Vagina (tissue), 2 donors: Measurements from ENCODE around the gene CD79A.

ENCODE experiments used
- CTCF ChIP-seq, 3 experiments: fragments of 450-650 bp in 2 of 3; fragments of 200-600 bp in 1 of 3; sonication (generic) in 1 of 3; IDR thresholded peaks; one replicate each; pipeline ENCODE4 v1.5.1; 2017 to 2019; ENCODE audit warnings: antibody characterized with exemption in 3 of 3, mild to moderate bottlenecking in 2 of 3, moderate library complexity in 2 of 3
- POLR2AphosphoS5 ChIP-seq, 2 donors: sonication (generic); formaldehyde crosslinking; IDR thresholded peaks; one replicate each; pipeline ENCODE4 v1.9.0; 2017; ENCODE audit warnings: antibody characterized with exemption in 2 of 2, mild to moderate bottlenecking in 2 of 2, low read depth in 1 of 2; ENCODE audit not compliant: insufficient read depth in 1 of 2

- TF ChIP-seq CTCF (IDR thresholded peaks at IDR 0.05) = no peak
- TF ChIP-seq POLR2AphosphoS5 (IDR thresholded peaks at IDR 0.05; ENCODE audit: insufficient read depth in 1 of 2, low read depth in 1 of 2) = no peak
Observed at GRCh38 chr19:41896581-41896942, 19.5 kb downstream of the CD79A start.
